Panc1 (cell line): Measurements from ENCODE around the gene PLCL1. TPM values are rescaled to one million over a fixed set of nuclear protein-coding genes. Genes with fewer than 3 reads are reported as not detected.

Experiments used
- ATAC-seq: fragments of 200-7000 bp; cut with Tn5 transposase; 2 replicates; pipeline ENCODE4 v1.9.1; 2020; ENCODE audit warnings: mild to moderate bottlenecking, moderate library complexity
- BruUV-seq: library from RNA; stranded (reverse); fragments of 400-500 nt; replicated peaks from 2 replicates; lab custom pipeline; 2021; lab: Mats Ljungman, UMichigan
- CTCF ChIA-PET: fragments of 300-600 bp; sonication (Branson Sonifier 250); formaldehyde crosslinking; loops from one replicate; lab custom pipeline; 2022; ENCODE audit warnings: antibody characterized with exemption; lab: Charles Lee
- POLR2A ChIA-PET: fragments of 300-600 bp; sonication (Branson Sonifier 250); formaldehyde crosslinking; loops from one replicate; lab custom pipeline; 2022; ENCODE audit warnings: antibody characterized with exemption; lab: Charles Lee
- DNase-seq: peaks from one replicate; pipeline ENCODE4 v3.0.0-alpha.2; 2010; ENCODE audit warnings: low read depth, low spot score
- H3K27ac ChIP-seq: 2 replicates; pipeline ENCODE4 v1.5.1; 2011; ENCODE audit warnings: mild to moderate bottlenecking, low read length, inconsistent platforms
- H3K27me3 ChIP-seq: fragments of 200-500 bp; sonication (Bioruptor generic); 2 replicates; pipeline ENCODE4 v1.6.0; 2014; ENCODE audit warnings: low read length, inconsistent platforms; ENCODE audit not compliant: control insufficient read depth, insufficient read depth
- H3K36me3 ChIP-seq: fragments of 200-500 bp; sonication (Bioruptor generic); 2 replicates; pipeline ENCODE4 v1.5.1; 2014; ENCODE audit warnings: inconsistent platforms, mild to moderate bottlenecking, low read length, moderate library complexity; ENCODE audit not compliant: control insufficient read depth, insufficient read depth
- H3K4me1 ChIP-seq: 2 replicates; pipeline ENCODE4 v1.5.1; 2011; ENCODE audit warnings: inconsistent platforms, mild to moderate bottlenecking, low read length, moderate library complexity; ENCODE audit not compliant: control insufficient read depth, insufficient read depth
- H3K4me3 ChIP-seq, 2 experiments: 2 replicates each; pipeline ENCODE4 v1.5.1; 2011 to 2012; ENCODE audit warnings: low read depth in 2 of 2, low read length in 2 of 2, mild to moderate bottlenecking in 2 of 2, inconsistent platforms in 1 of 2, moderate library complexity in 1 of 2
- H3K9me3 ChIP-seq: fragments of 200-500 bp; sonication (Bioruptor generic); 2 replicates; pipeline ENCODE4 v1.5.1; 2014; ENCODE audit warnings: low read depth, mild to moderate bottlenecking, inconsistent platforms, low read length, moderate library complexity; ENCODE audit not compliant: control insufficient read depth, insufficient read depth
- CTCF ChIP-seq: fragments of 450-650 bp; IDR thresholded peaks from 2 replicates; pipeline ENCODE4 v1.5.1; 2017; ENCODE audit warnings: mild to moderate bottlenecking
- POLR2AphosphoS5 ChIP-seq: IDR thresholded peaks from 2 replicates; pipeline ENCODE4 v1.6.1; 2012; ENCODE audit warnings: mild to moderate bottlenecking, low read depth, low read length, moderate library complexity
- SIN3A ChIP-seq: IDR thresholded peaks from 2 replicates; pipeline ENCODE4 v1.6.1; 2012; ENCODE audit warnings: low read depth, mild to moderate bottlenecking, low read length, moderate library complexity, borderline replicate concordance; ENCODE audit not compliant: insufficient read depth
- TCF7L2 ChIP-seq: IDR thresholded peaks from 2 replicates; pipeline ENCODE4 v1.6.1; 2011; ENCODE audit warnings: mild to moderate bottlenecking, low read depth, low read length, inconsistent platforms
- in situ Hi-C: cut with HindIII; loops from 2 replicates; pipeline ENCODE4 v1.10.0; 2016; ENCODE audit warnings: low sequenced_read_pairs, low pct_unique_long_range_greater_than_20kb
- intact Hi-C: fragments of 100-400 bp; cut with micrococcal nuclease; formaldehyde crosslinking; loops from one replicate; pipeline ENCODE4 v1.10.0; 2022; ENCODE audit not compliant: unreplicated experiment
- total RNA-seq: library from RNA; stranded (reverse); gene quantifications from one replicate; pipeline ENCODE4 v1.2.1, GENCODE V29; 2021; ENCODE audit not compliant: unreplicated experiment
- TF ChIP-seq, protein P1 (sequence below), 2 experiments: IDR thresholded peaks; 2 replicates each; pipeline ENCODE4 v1.6.1; 2011 to 2012; ENCODE audit warnings: low read depth in 2 of 2, control low read depth in 1 of 2, low read length in 1 of 2, mild to moderate bottlenecking in 1 of 2, moderate library complexity in 1 of 2; ENCODE audit not compliant: insufficient read depth in 1 of 2

PLCL1 gene
- total RNA-seq, 1 experiment from 2014 or later = not detected

DNA sequence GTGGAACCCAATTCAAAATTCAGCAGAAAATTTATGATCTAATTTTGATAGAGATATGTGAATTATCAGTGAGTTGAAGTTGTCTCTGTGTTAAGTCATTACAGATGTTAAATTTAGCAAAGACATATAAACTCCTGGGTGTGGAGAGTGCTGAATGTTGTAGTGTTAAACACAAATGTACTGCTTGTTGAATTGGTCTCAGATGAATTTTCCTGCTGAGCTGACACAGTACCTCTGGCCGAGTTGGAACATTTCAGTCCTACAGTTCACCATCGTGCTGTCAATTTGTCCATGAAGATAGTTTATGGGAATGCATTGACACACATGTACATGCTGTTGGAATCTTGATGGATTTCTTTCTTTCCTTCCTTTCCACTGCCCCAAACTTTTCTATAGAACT, 255.9 kb downstream of the PLCL1 start:
- CTCF ChIA-PET = no interaction called here
- H3K9me3 ChIP-seq = no peaks in the 10 kb centered on the region
- in situ Hi-C loops (no loop called here), intact Hi-C loops (no loop called here)
- H3K4me1 ChIP-seq = no peaks in the 10 kb centered on the region
- no peak for DNase-seq
- BruUV-seq = no TSS peak
- H3K27me3 ChIP-seq = no peaks in the 10 kb centered on the region; the same call in none of the 2 replicates
- POLR2A ChIA-PET = no interaction called here
- no peak overlapping the region for H3K4me3 ChIP-seq
- H3K36me3 ChIP-seq = no peaks in the 10 kb centered on the region
- no peak for ATAC-seq
- no peak for TF ChIP-seq CTCF
- TF ChIP-seq POLR2AphosphoS5 = no peak
- no peak for TF ChIP-seq TCF7L2
- TF ChIP-seq, protein P1, sequence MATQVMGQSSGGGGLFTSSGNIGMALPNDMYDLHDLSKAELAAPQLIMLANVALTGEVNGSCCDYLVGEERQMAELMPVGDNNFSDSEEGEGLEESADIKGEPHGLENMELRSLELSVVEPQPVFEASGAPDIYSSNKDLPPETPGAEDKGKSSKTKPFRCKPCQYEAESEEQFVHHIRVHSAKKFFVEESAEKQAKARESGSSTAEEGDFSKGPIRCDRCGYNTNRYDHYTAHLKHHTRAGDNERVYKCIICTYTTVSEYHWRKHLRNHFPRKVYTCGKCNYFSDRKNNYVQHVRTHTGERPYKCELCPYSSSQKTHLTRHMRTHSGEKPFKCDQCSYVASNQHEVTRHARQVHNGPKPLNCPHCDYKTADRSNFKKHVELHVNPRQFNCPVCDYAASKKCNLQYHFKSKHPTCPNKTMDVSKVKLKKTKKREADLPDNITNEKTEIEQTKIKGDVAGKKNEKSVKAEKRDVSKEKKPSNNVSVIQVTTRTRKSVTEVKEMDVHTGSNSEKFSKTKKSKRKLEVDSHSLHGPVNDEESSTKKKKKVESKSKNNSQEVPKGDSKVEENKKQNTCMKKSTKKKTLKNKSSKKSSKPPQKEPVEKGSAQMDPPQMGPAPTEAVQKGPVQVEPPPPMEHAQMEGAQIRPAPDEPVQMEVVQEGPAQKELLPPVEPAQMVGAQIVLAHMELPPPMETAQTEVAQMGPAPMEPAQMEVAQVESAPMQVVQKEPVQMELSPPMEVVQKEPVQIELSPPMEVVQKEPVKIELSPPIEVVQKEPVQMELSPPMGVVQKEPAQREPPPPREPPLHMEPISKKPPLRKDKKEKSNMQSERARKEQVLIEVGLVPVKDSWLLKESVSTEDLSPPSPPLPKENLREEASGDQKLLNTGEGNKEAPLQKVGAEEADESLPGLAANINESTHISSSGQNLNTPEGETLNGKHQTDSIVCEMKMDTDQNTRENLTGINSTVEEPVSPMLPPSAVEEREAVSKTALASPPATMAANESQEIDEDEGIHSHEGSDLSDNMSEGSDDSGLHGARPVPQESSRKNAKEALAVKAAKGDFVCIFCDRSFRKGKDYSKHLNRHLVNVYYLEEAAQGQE (IDR thresholded peaks at IDR 0.05; ENCODE audit: insufficient read depth in 1 of 2, low read depth in 2 of 2, low read length in 1 of 2) = no peak
- TF ChIP-seq SIN3A = no peak
- H3K27ac ChIP-seq = no peak overlapping the region

GRCh38 chr2:198062826-198063225, 258.4 kb downstream of the PLCL1 start:
- TF ChIP-seq CTCF = no peak
- TF ChIP-seq POLR2AphosphoS5 = no peak
- no peak for TF ChIP-seq SIN3A
- TF ChIP-seq, protein P1 (IDR thresholded peaks at IDR 0.05; ENCODE audit: insufficient read depth in 1 of 2, low read depth in 2 of 2, low read length in 1 of 2) = no peak
- intact Hi-C loops (no loop called here), in situ Hi-C loops (no loop called here)
- no peak for ATAC-seq
- H3K4me1 ChIP-seq = no peaks in the 10 kb centered on the region
- no TSS peak for BruUV-seq
- POLR2A ChIA-PET = no interaction called here
- no peak overlapping the region for H3K4me3 ChIP-seq
- CTCF ChIA-PET = no interaction called here
- H3K27ac ChIP-seq = no peak overlapping the region
- no peaks in the 10 kb centered on the region; the same call in none of the 2 replicates for H3K27me3 ChIP-seq
- no peaks in the 10 kb centered on the region for H3K9me3 ChIP-seq
- no peaks in the 10 kb centered on the region for H3K36me3 ChIP-seq
- no peak for DNase-seq
